NCI-H2029 (cell line): Measurements from ENCODE around the gene GTF2F2.
"Not testable (repeated sequence)": the region's sequence is repeated elsewhere in the genome, so short reads cannot be mapped to it uniquely, and the experiment has no call there.

Experiments
- DNase-seq: peaks from one replicate; lab custom pipeline; 2025; lab: John Stamatoyannopoulos, UW

The GTF2F2 gene

GRCh38 chr13:45256254-45256653, 135.9 kb downstream of the GTF2F2 start:
- no peak for DNase-seq

GRCh38 chr13:45257638-45258333, 137.5 kb downstream of the GTF2F2 start:
- no peak for DNase-seq

- no peak for DNase-seq
Measured at GRCh38 chr13:45258334-45258675, 138.0 kb downstream of the GTF2F2 start.

GRCh38 chr13:45267215-45267614, 146.9 kb downstream of the GTF2F2 start:
- no peak for DNase-seq

- DNase-seq, result no peak
Measured at GRCh38 chr13:45269204-45269603, 148.9 kb downstream of the GTF2F2 start.

- DNase-seq, result no peak
Measured at GRCh38 chr13:45276913-45277312, 156.6 kb downstream of the GTF2F2 start.

GRCh38 chr13:45278096-45278645, 157.9 kb downstream of the GTF2F2 start:
- DNase-seq, result no peak

- DNase-seq, result no peak
Measured at GRCh38 chr13:45280011-45280410, 159.7 kb downstream of the GTF2F2 start.

GRCh38 chr13:45280751-45281634, 160.7 kb downstream of the GTF2F2 start:
- DNase-seq, result peak; percentile 12

GRCh38 chr13:45282994-45283393, 162.7 kb downstream of the GTF2F2 start:
- no peak for DNase-seq

GRCh38 chr13:45289936-45290563, 169.7 kb downstream of the GTF2F2 start:
- DNase-seq, result peak; percentile 21

- peak; percentile 24 for DNase-seq
Measured at GRCh38 chr13:45292176-45292575, 171.9 kb downstream of the GTF2F2 start.

GRCh38 chr13:45295536-45295935, 175.2 kb downstream of the GTF2F2 start:
- no peak for DNase-seq

GRCh38 chr13:45296259-45296658, 175.9 kb downstream of the GTF2F2 start:
- no peak for DNase-seq

- DNase-seq, result no peak
Measured at GRCh38 chr13:45297456-45298205, 177.3 kb downstream of the GTF2F2 start.

GRCh38 chr13:45298206-45298505, 177.8 kb downstream of the GTF2F2 start:
- DNase-seq, result no peak

GRCh38 chr13:45298550-45298949, 178.2 kb downstream of the GTF2F2 start:
- DNase-seq, result not testable (repeated sequence)

- no peak for DNase-seq
Measured at GRCh38 chr13:45299194-45299593, 178.9 kb downstream of the GTF2F2 start.

GRCh38 chr13:45300190-45300985, 180.1 kb downstream of the GTF2F2 start:
- DNase-seq, result no peak

- no peak for DNase-seq
Measured at GRCh38 chr13:45301263-45301662, 181.0 kb downstream of the GTF2F2 start.

- no peak for DNase-seq
Measured at GRCh38 chr13:45302507-45302906, 182.2 kb downstream of the GTF2F2 start.
